NCI-H2107 treated with DMSO at 0.1 percent for 48 hours (cell line): ENCODE results near the gene ASCC1.
"Not testable (repeated sequence)": the region's sequence is repeated elsewhere in the genome, so short reads cannot be mapped to it uniquely, and the experiment has no call there.

Source experiments
- DNase-seq: peaks from one replicate; lab custom pipeline; 2025; ENCODE audit not compliant: unreplicated experiment; lab: John Stamatoyannopoulos, UW

The ASCC1 gene

DNA sequence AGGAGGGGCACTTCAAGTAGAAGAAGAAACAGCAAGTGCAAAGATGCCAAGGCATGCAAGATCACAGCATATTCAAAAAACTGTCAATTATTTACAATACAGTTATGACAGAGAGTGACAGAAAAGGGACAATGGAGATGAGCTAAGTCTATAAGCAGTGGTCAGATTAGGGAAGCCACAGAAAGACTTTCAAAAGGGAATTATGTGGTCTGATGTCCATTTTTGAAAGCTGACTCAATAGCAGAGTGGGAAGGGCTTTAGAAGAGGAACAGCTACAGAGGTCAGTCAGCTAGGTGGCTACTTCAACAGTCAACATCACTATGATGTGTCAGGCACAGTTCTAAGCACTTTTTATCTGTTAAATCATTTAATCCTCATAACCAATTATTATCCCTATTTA is 82.6 kb downstream of the ASCC1 start:
- no peak for DNase-seq

DNA sequence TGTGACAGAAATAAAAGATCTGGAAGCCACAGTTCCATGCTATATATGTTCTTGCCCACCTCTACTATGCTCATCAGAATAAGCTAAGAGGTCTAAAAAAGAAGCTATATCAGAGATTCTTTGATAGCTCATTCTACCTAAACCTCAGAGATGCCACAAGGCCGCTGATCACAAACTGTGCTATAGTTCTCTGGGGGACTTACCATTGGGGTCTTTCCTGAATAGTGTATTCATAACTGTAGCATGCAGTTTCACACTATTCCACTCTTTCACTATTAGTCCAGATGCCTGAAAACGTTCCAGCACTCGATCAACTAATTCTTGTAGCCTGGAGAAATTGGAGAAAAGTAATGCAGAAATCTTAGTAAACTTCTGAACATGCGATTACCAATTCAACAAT is 83.2 kb downstream of the ASCC1 start:
- DNase-seq: no peak

DNA sequence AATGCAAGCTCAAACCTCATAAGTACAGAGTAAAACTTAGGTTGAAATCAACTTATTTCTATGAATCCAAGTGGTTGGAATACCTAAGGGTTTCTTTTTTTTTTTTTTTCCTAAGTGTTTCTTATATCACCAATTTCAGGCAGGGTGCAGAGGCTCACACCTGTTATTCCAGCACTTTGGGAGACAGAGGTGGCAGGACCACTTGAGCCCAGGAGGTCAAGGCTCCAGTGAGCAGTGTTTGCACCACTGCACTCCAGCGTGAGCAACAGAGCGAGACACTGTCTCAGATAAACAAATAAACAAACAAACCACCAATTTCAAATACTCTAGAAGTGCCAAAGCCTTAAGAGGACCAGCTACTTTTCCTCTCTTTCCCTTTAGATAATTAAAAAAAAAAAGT is 88.5 kb downstream of the ASCC1 start:
- DNase-seq: no peak

DNA sequence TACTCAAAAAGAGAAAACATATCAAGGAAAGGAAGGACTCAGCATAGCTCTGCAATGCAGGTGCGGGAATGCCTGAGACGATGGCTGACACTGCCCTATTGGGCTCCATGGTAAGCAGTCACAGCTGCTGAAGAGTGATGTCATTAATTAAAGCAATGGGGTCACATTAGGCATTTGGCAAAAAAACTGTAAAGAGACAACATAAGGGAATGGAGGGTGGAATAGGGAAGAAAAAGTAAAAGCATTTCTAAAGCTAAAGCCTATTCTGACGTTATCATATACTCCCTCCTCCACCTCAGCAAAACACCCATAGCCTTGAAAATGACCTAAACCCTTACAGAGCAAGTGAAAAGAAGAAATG is 89.2 kb downstream of the ASCC1 start:
- DNase-seq: no peak

DNA sequence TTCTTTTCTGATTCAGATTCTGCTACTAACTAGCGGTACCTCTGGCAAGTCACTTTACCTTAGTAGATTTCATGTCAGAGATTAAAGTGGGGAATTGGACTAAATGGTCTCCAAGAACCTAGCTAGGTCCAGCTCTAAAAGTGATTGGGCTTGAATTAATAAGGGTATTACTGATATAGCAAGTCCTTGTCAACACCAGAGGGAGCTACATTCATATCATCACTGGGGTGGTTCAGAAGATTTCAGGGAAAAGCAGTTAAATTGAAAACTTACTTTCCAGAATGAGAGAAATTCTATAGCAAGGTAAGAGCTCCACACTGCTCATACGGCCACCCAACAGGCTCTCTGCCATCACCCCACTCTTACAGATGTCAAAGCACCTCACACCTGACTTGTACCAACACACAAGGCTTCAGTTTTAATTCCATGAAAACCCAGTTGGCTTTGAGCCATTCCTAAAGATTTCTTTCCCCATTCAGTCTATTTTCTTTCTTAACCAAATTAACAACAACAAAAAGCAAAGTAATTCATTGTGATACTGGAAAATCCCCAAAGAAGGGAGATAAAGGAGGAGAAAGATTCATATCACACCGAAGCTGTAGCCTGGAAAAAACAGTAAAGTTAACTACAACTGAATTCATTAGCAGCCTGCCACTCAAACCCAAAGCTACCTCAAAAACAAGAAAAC is 89.7 kb downstream of the ASCC1 start:
- peak; percentile 6 for DNase-seq

DNA sequence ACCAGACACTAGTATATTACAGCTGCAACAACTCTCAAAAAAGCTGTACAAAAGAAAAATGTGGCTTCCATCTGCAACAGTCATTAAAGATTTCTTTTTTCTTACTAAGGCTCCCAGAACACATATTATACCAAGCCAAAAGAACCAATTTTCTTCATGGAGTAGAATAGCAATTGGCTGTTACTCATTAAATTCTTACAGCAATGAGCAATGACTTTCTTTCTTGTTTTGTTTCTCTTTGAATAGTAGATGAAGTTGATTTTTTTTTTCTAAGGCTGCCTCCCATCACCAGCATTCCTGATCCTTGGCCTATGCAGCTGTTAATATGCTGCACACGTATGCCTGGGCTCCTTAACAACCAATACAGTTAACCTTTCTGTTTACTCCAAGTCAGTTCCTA is 91.1 kb downstream of the ASCC1 start:
- no peak for DNase-seq

DNA sequence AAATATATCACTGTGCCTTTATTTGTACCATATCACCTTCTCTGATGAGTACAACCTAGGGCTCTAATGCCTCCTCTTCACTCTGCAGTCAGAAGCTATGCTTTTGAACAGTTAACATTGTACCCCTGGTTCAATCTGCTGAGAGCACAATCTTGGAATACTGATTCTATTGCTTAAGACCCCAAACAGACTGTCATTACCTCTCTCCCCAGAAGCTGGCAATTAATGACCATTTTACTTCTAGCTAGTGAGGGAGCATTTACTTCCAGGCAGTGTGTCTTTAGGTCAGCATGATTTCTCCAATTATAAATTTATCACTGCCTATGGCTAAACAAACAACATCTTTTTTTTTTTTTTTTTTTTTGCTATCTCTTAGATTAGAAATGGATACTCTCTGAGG is 91.7 kb downstream of the ASCC1 start:
- no peak for DNase-seq

DNA sequence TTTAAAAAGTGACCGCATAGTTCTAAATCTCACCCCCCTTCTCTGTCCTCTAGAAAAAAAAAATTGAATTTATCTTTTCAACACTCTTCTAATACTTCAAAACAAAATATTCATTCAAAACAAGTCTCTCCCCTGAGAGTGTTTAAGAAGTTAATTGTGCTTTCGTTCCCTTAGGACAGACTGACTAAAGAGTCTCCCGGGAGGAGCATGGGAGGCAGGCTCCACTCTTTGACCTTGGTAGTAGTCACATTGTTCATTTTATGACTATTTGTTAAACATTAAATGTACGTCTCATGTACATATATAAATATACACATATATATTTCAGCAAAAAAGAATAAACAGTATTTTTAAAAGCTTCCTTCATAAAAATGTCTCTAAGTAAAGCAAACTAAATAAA is 92.5 kb downstream of the ASCC1 start:
- DNase-seq: no peak

DNA sequence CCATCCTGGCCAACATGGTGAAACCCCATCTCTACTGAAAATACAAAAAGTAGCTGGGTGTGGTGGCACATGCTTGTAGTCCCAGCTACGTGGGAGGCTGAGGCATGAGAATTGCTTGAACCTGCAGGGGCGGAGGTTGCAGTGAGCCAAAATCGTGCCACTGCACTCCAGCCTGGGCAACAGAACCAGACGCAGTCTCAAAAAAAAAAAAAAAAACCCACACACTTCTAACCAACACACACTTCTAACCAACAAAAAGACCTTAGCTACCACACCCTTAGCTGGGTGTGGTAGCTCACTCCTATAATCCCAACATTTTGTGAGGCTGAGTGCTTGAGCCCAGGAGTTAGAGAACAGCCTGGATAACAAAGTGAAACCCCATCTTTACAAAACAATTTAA is 93.9 kb downstream of the ASCC1 start:
- no peak for DNase-seq

DNA sequence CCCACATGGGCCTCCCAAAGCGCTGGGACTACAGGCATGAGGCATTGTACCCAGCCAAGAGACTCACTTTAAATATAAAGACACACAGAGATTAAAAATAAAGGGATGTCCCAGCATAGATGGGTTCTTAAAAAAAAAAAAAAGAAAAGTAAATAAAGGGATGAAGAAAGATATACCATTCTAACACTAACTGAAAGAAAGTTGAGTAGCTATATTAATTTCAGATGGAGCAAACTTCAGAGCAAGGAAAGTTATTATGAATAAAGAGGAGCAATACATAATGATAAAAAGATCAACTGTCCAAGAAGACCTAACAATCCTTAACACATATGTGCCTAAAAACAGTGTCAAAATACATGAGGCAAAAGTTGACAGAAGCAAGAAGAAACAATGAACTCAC is 94.7 kb downstream of the ASCC1 start:
- no peak for DNase-seq

DNA sequence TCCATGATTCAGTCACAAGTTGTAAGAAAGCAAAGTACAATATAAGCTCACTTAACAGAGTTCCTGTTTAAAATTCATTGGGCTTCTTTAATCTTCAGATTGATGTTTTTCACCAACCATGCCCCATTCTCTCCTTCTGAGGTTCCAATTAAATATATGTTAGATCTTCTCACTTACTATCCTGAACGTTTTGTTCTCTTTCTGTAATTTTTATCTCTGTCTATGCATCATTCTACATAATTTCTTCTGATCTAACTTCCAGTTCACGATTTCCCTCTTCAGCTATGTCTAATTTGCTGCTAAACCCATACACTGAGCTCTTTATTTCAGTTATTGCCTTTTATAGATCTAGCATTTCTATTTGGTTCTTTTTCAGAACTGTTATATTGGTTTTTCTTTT is 99.7 kb downstream of the ASCC1 start:
- no peak for DNase-seq

DNA sequence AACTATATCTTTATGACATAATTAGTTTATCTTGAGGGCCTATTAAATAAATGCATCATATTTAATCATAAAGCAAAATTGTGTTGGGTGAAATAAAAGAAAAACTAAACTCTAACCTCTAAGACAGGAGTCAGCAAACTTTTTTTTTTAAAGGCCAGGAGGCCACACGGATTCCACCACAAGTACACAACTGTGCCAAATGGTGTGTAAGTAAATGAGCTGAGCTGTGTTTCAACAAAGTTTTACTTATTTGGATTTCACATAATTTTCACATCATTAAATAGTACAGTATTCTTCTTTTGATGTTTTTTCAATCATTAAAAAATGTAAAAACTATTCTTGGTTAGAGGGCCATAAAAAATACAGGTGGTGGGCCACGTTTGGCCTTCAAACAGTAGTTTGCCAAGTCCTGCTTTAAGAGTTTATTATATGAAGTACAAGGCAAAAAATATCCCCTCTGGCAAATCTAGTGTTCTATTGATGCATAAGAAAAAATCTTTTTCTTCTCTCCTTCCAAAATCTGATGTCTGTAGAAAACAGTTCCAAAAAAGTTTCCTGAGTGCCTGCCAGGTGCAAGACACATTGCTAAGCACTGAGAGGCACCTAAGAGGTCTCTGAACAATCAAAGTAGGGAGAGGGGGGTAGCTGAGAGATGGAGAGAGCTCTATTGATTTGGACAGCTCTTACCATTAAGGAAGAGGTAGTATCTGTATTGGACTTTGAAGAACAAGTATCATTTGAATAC is 101.2 kb downstream of the ASCC1 start:
- no peak for DNase-seq

DNA sequence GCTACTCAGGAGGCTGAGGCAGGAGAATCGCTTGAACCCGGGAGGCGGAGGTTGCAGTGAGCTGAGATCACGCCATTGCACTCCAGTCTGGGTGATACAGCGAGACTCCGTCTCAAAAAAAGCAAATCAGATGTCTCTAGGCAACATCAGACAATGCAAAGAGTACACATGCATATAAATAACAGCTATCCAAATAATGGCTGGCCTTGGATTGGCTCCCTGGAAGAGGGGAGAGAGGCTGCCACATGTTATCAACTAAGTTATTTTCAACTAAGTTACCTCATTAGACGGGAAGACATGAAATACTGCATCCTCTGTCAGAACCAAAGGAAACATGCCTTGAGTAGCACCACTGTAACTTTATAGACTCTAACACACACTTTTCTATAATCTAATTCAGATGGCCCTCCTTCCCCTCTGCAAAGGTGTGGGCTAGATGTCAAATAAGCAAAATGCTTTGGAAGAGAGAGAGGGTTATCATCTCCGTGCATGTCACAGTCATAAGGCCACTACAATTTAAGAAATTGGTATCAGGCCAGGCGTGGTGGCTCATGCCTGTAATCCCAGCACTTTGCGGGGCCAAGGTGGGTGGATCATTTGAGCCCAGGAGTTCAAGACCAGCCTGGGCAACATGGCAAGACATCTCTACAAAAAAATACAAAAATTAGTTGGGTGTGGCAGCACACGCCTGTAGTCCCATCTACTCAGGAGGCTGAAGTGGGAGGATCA is 105.2 kb downstream of the ASCC1 start:
- DNase-seq: no peak

DNA sequence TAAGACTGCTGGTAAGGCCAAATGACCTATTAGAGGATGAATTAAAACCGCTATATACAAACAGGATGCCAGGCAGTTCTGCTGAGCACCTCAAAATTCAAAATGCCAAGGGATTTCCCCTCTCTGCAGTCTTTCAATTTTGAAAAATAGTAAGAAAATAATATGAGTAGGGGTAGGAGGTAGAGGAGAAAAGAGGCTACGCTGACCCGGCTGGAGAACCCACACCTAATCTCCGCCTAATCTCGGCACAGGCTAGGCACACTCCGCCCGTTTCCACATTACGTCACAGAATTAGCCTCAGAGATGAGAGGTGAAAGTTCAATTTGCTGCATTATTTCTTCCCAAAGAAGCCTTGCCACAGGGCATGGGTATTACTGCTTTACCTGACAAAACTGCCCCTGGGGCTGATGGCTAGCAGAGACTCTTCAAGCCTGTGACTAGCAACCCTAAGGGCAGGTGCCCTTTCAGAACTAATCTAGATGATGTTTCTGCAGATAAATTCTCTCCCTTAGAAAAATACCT is 106.4 kb downstream of the ASCC1 start:
- no peak for DNase-seq

DNA sequence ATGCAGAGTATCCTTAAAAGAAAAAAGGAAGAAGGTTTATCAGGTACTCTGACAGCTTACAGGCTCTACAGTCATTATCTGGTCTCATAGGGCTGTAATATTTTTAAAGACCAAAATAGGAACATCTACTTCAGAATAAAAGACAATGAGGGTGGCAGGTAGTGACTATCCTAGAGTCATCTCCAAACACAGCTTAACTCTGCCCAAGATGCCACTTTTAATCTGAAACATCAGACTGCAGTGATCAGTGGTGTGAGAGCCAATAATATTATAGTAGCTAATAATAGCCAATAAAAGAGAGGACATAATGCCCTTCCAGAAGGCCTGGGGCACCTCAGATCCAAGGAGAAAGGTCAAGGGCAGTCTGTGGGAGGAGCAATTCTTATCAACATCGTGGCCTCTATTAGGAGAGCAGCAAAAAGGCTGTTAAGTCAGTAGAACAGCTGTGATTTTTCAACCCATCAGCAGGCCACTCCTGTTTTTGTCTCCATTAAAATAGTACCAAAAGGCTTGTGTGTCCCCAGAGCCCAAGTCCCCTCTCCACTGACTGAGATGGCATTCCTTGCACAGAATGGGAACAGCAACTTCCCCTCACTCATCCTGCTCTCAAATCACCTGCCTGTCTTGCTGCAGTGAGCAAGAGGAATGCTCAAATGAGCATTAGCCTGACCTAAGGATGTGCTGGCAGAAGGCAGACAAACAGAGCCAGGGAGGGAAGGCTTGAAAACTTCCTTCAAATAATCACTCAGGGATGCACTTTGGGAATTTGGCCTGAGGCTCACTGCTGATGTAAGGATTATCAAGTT is 107.0 kb downstream of the ASCC1 start:
- DNase-seq: no peak

DNA sequence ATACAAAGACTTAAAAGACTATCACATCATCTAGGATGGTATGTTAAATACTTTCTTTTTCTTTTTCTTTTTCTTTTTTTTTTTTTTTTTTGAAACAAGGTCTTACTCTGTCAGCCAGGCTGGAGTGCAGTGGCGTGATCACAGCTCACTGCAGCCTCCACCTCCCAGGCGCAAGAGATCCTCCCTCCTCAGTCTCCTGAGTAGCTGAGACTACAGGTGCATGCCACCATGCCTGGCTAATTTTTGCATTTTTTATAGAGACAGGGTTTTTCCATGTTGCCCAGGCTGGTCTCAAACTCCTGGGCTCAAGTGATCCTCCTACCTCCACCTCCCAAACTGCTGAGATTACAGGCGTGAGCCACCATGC is 108.1 kb downstream of the ASCC1 start:
- not testable (repeated sequence) for DNase-seq

DNA sequence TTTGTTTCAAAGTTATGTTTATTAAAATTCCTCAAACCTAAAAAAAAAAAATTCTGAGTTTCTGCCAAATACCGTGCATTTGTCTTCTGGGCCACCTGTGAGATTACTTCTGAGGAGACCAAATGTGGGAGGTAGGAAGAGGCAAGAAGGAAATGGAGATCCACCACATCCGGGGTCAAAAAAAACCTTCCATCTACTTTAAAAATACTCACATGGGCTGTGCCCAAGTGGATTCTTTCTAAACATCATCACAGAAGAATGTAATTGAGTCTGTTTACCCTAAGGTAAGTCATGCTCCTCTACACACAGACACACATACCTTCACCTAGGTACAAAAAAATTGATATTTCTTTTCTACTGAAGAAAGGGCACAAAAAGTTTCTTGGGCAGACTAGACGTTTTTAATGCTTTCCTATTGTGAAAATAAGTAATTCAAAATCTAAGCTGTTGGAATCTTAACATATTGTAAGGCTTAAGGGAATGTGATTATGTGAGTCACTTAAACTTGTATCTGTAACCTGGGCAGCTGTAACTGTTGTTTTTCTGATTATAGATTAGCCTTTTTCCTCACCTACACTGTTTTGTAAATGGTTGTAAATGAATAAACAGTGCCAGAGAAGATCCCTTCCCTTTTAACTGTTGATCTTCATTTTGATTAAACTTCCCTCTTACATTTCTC is 108.6 kb downstream of the ASCC1 start:
- no peak for DNase-seq

DNA sequence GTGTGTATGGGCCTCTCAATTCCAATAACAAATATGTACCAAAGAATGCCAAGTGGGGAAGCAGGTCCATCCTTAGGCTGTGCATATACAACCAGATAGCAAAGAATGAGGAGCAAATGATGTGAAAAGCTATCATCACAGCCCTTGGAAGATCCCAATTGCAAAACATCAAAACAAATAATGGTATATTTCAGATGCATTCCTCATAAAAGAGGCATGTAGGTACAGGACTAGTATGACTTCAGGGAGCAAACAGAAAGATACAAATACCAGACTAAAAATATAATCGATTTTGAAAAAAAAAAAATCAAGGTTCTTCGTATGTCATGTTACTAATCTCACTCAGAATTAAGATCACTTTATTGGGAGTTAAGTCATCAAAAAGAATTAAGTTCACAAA is 109.2 kb downstream of the ASCC1 start:
- no peak for DNase-seq

DNA sequence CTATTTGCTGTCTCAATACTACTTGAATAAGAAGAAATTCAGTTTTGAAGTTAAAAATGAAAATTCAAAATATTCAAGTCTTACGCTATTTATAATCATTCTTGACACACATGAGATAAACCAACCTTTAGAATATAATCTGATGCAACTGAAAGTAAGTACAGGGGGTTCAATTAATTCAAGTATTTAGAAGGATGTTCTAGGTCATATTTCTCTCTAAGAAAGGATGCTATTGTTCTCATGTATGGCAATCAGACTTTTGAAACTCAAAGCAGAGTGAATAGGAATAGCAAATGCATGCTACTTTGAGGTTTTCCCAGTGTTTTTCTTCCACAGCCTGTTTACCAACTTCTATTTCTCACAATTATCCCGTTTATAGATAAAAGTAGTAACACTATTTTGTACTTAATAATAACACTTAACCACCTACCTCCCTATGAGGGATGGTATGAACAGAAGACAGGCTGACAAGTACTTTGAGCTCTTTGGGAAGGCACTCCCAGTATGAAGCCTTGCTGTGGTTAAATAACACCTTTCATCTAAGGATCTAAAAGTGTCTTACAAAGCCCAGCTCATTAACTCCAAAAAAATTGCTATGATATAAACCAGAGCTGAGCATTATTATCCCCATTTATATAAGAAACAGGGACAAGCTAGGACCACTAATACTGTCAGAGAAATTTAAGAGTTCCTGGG is 109.8 kb downstream of the ASCC1 start:
- DNase-seq: peak; percentile 43

DNA sequence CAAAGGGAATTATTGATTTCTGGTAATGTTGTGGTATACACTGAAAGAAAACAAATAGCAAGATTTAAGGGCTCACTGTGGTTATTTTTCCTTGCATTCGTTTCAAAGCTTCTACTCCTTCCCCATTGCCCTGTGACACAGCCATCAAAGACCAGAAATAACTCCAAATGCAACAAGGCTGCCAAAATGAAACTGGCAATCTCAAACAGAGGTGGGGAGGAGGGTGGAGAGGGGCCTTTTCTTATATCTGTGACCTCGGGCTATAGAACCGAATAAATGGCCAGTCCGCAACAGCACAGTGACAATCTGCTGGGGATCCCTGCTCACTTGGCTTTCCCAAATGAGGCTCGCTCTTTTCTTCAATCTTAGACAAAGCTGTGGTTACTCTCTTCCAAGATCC is 110.4 kb downstream of the ASCC1 start:
- DNase-seq: peak; percentile 10
